Chondrocyte (in vitro differentiated cells): Measurements from ENCODE around the gene TMEM9. TPM values are rescaled to one million over a fixed set of nuclear protein-coding genes. Genes with fewer than 3 reads are reported as not detected.
"Not testable (repeated sequence)": the region's sequence is repeated elsewhere in the genome, so short reads cannot be mapped to it uniquely, and the experiment has no call there.

Source experiments
- DNase-seq: peaks from one replicate; pipeline ENCODE4 v3.0.0; 2021; ENCODE audit warnings: mixed read lengths, low spot score
- H3K27ac Mint-ChIP-seq: one replicate; pipeline ENCODE4 v1.8.0; 2021; ENCODE audit warnings: mild to moderate bottlenecking, moderate library complexity, mixed read lengths; ENCODE audit not compliant: unreplicated experiment
- H3K27me3 Mint-ChIP-seq: 2 replicates; pipeline ENCODE4 v1.8.0; 2021; ENCODE audit warnings: low read depth, mixed read lengths
- H3K36me3 Mint-ChIP-seq: 2 replicates; pipeline ENCODE4 v1.8.0; 2021; ENCODE audit warnings: low read depth, mixed read lengths
- H3K4me1 Mint-ChIP-seq: 2 replicates; pipeline ENCODE4 v1.8.0; 2021; ENCODE audit warnings: low read depth, mild to moderate bottlenecking, mixed read lengths
- H3K4me3 Mint-ChIP-seq: one replicate; pipeline ENCODE4 v1.8.0; 2021; ENCODE audit warnings: mild to moderate bottlenecking, moderate library complexity, mixed read lengths; ENCODE audit not compliant: unreplicated experiment
- H3K9me3 Mint-ChIP-seq: 2 replicates; pipeline ENCODE4 v1.8.0; 2021; ENCODE audit warnings: low read depth, mixed read lengths
- total RNA-seq: library from RNA; stranded (reverse); gene quantifications from 3 replicates; pipeline ENCODE4 v1.2.1, GENCODE V29; 2021
- TF ChIP-seq, protein P1 (sequence below): fragments of 200-600 bp; sonication (generic); IDR thresholded peaks from 2 replicates; pipeline ENCODE4 v1.5.0; 2021; ENCODE audit warnings: antibody characterized with exemption, mild to moderate bottlenecking, moderate library complexity

TMEM9 gene
- total RNA-seq, 1 donor from 2014 or later: 57.3 TPM

DNA sequence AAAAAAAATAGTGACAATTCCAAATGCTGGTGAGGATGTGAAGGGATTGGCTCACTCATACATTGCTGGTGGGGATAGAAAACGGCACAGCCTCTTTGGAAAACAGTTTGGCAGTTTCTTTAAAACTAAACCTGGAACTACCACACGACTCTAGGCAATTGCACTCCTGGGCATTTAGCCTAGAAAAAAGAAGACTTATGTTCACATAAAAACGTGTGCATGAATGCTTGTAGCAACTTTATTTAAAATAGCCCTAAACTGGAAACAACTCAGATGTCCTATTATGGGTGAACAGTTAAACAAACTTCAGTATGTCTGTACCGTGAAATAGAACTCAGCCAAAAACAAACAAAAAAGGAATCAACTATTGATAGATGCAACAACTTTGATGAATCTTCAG, 9.4 kb upstream of the TMEM9 start:
- no peak for DNase-seq
- Mint-ChIP-seq H3K27me3 (no peaks in the 10 kb centered on the region), H3K4me3 (no peak overlapping the region), H3K36me3 (no peaks in the 10 kb centered on the region), H3K9me3 (no peaks in the 10 kb centered on the region), H3K27ac (no peak overlapping the region), H3K4me1 (peaks cover 6% of the 10 kb centered on the region)
- TF ChIP-seq, protein P1, sequence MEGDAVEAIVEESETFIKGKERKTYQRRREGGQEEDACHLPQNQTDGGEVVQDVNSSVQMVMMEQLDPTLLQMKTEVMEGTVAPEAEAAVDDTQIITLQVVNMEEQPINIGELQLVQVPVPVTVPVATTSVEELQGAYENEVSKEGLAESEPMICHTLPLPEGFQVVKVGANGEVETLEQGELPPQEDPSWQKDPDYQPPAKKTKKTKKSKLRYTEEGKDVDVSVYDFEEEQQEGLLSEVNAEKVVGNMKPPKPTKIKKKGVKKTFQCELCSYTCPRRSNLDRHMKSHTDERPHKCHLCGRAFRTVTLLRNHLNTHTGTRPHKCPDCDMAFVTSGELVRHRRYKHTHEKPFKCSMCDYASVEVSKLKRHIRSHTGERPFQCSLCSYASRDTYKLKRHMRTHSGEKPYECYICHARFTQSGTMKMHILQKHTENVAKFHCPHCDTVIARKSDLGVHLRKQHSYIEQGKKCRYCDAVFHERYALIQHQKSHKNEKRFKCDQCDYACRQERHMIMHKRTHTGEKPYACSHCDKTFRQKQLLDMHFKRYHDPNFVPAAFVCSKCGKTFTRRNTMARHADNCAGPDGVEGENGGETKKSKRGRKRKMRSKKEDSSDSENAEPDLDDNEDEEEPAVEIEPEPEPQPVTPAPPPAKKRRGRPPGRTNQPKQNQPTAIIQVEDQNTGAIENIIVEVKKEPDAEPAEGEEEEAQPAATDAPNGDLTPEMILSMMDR: no peak

GRCh38 chr1:201163036-201163435, 8.8 kb upstream of the TMEM9 start:
- H3K27ac Mint-ChIP-seq: not testable (repeated sequence)

DNA sequence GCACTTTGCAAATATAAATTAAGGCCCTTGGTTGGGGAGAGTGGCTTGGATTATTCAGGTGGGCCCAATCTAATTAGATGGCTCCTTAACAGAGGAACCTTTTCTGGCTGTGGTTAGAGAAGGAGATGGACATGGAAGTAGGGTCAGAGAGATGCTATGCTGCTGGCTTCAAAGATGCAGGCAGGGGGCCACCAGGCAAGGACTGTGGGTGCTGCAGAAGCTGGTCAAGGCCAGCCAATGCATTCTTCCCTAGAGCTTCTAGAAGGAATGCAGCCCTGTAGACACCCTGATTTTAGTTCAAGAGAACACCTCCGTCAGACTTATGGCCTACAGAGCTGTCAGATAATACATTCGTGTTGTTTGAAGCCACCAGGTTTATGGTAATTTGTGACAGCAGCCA, 3.7 kb upstream of the TMEM9 start:
- H3K9me3 Mint-ChIP-seq: no peaks in the 10 kb centered on the region
- H3K4me3 Mint-ChIP-seq: no peak overlapping the region
- no peaks in the 10 kb centered on the region for H3K27me3 Mint-ChIP-seq
- peaks cover 14% of the 10 kb centered on the region for H3K4me1 Mint-ChIP-seq
- H3K27ac Mint-ChIP-seq: no peak overlapping the region
- no peak for DNase-seq
- H3K36me3 Mint-ChIP-seq: no peaks in the 10 kb centered on the region
- TF ChIP-seq, protein P1: no peak

More at GRCh38 chr1:201163036-201163435, 8.8 kb upstream of the TMEM9 start:
- H3K9me3 Mint-ChIP-seq, H3K4me1 Mint-ChIP-seq, DNase-seq, H3K36me3 Mint-ChIP-seq, H3K27me3 Mint-ChIP-seq, H3K4me3 Mint-ChIP-seq: not testable (repeated sequence)

DNA sequence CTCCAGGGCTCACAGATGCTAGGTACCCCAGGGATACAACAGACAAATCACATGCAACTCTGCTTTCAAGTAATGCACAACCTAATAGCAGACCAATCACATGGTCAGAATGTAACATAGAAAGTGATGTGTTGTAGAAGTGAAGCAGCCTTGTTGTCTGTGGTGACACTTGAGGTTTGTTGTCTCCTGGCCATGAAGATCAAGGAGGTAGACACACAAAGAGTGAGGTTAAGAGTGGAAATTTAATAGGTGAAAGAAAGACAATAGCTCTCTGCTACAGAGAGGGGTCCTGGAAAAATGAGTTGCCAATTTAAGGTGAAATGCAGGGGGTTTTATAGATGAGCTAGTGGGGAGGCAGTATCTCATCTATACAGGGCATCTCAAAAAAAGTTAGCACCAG, 2.5 kb upstream of the TMEM9 start:
- no peaks in the 10 kb centered on the region for H3K9me3 Mint-ChIP-seq
- H3K27me3 Mint-ChIP-seq: no peaks in the 10 kb centered on the region
- H3K4me1 Mint-ChIP-seq: peaks cover 20% of the 10 kb centered on the region
- H3K36me3 Mint-ChIP-seq: no peaks in the 10 kb centered on the region
- no peak for DNase-seq
- H3K4me3 Mint-ChIP-seq: no peak overlapping the region
- H3K27ac Mint-ChIP-seq: no peak overlapping the region
- TF ChIP-seq, protein P1: no peak

DNA sequence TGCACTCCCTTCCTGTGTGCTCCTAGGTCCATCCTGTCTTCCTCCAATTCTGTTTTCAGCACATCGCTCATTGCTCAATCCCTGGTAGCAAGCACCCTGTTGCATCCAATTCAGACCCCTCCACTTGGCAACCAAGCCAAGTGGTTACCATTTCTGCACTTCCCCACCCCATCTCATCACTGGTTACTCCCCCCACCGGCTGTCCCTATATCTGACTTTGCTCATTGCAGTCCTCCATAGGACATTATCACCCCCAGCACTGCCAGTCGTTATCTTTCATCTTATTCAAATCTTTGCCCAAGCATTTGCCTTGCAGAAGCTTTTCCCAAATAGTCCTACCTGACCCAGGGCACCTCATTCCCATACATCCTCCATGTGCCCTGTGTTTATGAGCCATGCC, 2.1 kb upstream of the TMEM9 start:
- Mint-ChIP-seq H3K36me3 (peaks cover 3% of the 10 kb centered on the region), H3K27me3 (no peaks in the 10 kb centered on the region), H3K4me1 (peaks cover 20% of the 10 kb centered on the region), H3K4me3 (no peak overlapping the region), H3K27ac (no peak overlapping the region), H3K9me3 (no peaks in the 10 kb centered on the region)
- TF ChIP-seq, protein P1: no peak
- DNase-seq: no peak

- H3K9me3 Mint-ChIP-seq: no peaks in the 10 kb centered on the region
- TF ChIP-seq, protein P1: no peak
- no peak overlapping the region for H3K4me3 Mint-ChIP-seq
- no peak overlapping the region for H3K27ac Mint-ChIP-seq
- peaks cover 20% of the 10 kb centered on the region for H3K4me1 Mint-ChIP-seq
- no peaks in the 10 kb centered on the region for H3K27me3 Mint-ChIP-seq
- no peak for DNase-seq
- peaks cover 9% of the 10 kb centered on the region for H3K36me3 Mint-ChIP-seq
These were observed 1.1 kb upstream of the TMEM9 start for GRCh38 chr1:201155354-201155753.
